ENCODE data around the gene LAMA5.

The LAMA5 gene

GRCh38 chr20:62266851-62267250 lies 100.3 kb downstream of the LAMA5 start:
- no peaks in the 10 kb centered on the region for H3K79me2 ChIP-seq (ENCODE audit: insufficient read depth, low read length)
- H3F3A ChIP-seq (ENCODE audit: insufficient read depth): no peaks in the 10 kb centered on the region
- no peaks in the 10 kb centered on the region for H3K9me3 ChIP-seq (ENCODE audit: insufficient read depth, low read length)
- no peak overlapping the region for H3K4me3 ChIP-seq (ENCODE audit: insufficient read depth, low read length, poor library complexity, severe bottlenecking)
- no peaks in the 10 kb centered on the region for H3K9me2 ChIP-seq (replicated peaks; ENCODE audit: insufficient read depth, low read length)
- H3K9ac ChIP-seq (ENCODE audit: low read length): no peak overlapping the region
- no peak overlapping the region for H3K27ac ChIP-seq (ENCODE audit: low read depth, low read length)
- H2AFZ ChIP-seq (ENCODE audit: low read depth, low read length, severe bottlenecking): no peak overlapping the region
- 0 out of 2 replicates have a peak, but pooled peaks cover 3% of the 10 kb centered on the region for H3K36me3 ChIP-seq (ENCODE audit: low read length)
- no peaks in the 10 kb centered on the region for H4K20me1 ChIP-seq (ENCODE audit: low read depth, low read length)
- H3K4me2 ChIP-seq (ENCODE audit: low read depth, low read length, poor library complexity, severe bottlenecking): no peak overlapping the region
- TF ChIP-seq EZH2phosphoT487 (conservative IDR thresholded peaks at IDR 0.05; ENCODE audit: low read length) (no peak), CTCF (IDR thresholded peaks at IDR 0.05; ENCODE audit: insufficient read depth, low read length, poor library complexity, severe bottlenecking) (no peak)
- no peaks in the 10 kb centered on the region for H3K27me3 ChIP-seq (ENCODE audit: low read length)

- Histone ChIP-seq H3K4me2 (ENCODE audit: low read depth, low read length, poor library complexity, severe bottlenecking) (no peak overlapping the region), H3K9ac (ENCODE audit: low read length) (no peak overlapping the region), H3K9me2 (replicated peaks; ENCODE audit: insufficient read depth, low read length) (no peaks in the 10 kb centered on the region), H4K20me1 (ENCODE audit: low read depth, low read length) (no peaks in the 10 kb centered on the region), H3K36me3 (ENCODE audit: low read length) (0 out of 2 replicates have a peak, but pooled peaks cover 3% of the 10 kb centered on the region), H3K27ac (ENCODE audit: low read depth, low read length) (no peak overlapping the region), H2AFZ (ENCODE audit: low read depth, low read length, severe bottlenecking) (no peak overlapping the region), H3F3A (ENCODE audit: insufficient read depth) (no peaks in the 10 kb centered on the region), H3K4me3 (ENCODE audit: insufficient read depth, low read length, poor library complexity, severe bottlenecking) (no peak overlapping the region), H3K9me3 (ENCODE audit: insufficient read depth, low read length) (no peaks in the 10 kb centered on the region), H3K27me3 (ENCODE audit: low read length) (no peaks in the 10 kb centered on the region), H3K79me2 (ENCODE audit: insufficient read depth, low read length) (no peaks in the 10 kb centered on the region)
- no peak for TF ChIP-seq EZH2phosphoT487 (conservative IDR thresholded peaks at IDR 0.05; ENCODE audit: low read length)
These were observed 100.8 kb downstream of the LAMA5 start for GRCh38 chr20:62266340-62266739.

GRCh38 chr20:62265365-62265764 lies 101.7 kb downstream of the LAMA5 start:
- no peaks in the 10 kb centered on the region for H3K9me2 ChIP-seq (replicated peaks; ENCODE audit: insufficient read depth, low read length)
- no peak overlapping the region for H2AFZ ChIP-seq (ENCODE audit: low read depth, low read length, severe bottlenecking)
- H3K4me3 ChIP-seq (ENCODE audit: insufficient read depth, low read length, poor library complexity, severe bottlenecking): no peak overlapping the region
- no peaks in the 10 kb centered on the region for H3K9me3 ChIP-seq (ENCODE audit: insufficient read depth, low read length)
- no peaks in the 10 kb centered on the region for H4K20me1 ChIP-seq (ENCODE audit: low read depth, low read length)
- 0 out of 2 replicates have a peak, but pooled peaks cover 3% of the 10 kb centered on the region for H3K36me3 ChIP-seq (ENCODE audit: low read length)
- no peak for TF ChIP-seq EZH2phosphoT487 (conservative IDR thresholded peaks at IDR 0.05; ENCODE audit: low read length)
- no peak for TF ChIP-seq CTCF (IDR thresholded peaks at IDR 0.05; ENCODE audit: insufficient read depth, low read length, poor library complexity, severe bottlenecking)
- no peak overlapping the region for H3K27ac ChIP-seq (ENCODE audit: low read depth, low read length)
- no peaks in the 10 kb centered on the region for H3F3A ChIP-seq (ENCODE audit: insufficient read depth)
- H3K79me2 ChIP-seq (ENCODE audit: insufficient read depth, low read length): no peaks in the 10 kb centered on the region
- H3K9ac ChIP-seq (ENCODE audit: low read length): no peak overlapping the region
- no peaks in the 10 kb centered on the region for H3K27me3 ChIP-seq (ENCODE audit: low read length)
- no peak overlapping the region for H3K4me2 ChIP-seq (ENCODE audit: low read depth, low read length, poor library complexity, severe bottlenecking)

GRCh38 chr20:62263396-62263795 lies 103.7 kb downstream of the LAMA5 start:
- H3K79me2 ChIP-seq (ENCODE audit: insufficient read depth, low read length): no peaks in the 10 kb centered on the region
- H3K4me2 ChIP-seq (ENCODE audit: low read depth, low read length, poor library complexity, severe bottlenecking): no peak overlapping the region
- no peak overlapping the region for H3K9ac ChIP-seq (ENCODE audit: low read length)
- H3K27me3 ChIP-seq (ENCODE audit: low read length): no peaks in the 10 kb centered on the region
- H2AFZ ChIP-seq (ENCODE audit: low read depth, low read length, severe bottlenecking): no peak overlapping the region
- TF ChIP-seq EZH2phosphoT487 (conservative IDR thresholded peaks at IDR 0.05; ENCODE audit: low read length) (no peak), CTCF (IDR thresholded peaks at IDR 0.05; ENCODE audit: insufficient read depth, low read length, poor library complexity, severe bottlenecking) (no peak)
- H3K27ac ChIP-seq (ENCODE audit: low read depth, low read length): no peak overlapping the region
- H3F3A ChIP-seq (ENCODE audit: insufficient read depth): no peaks in the 10 kb centered on the region
- no peaks in the 10 kb centered on the region for H3K9me3 ChIP-seq (ENCODE audit: insufficient read depth, low read length)
- H3K4me3 ChIP-seq (ENCODE audit: insufficient read depth, low read length, poor library complexity, severe bottlenecking): no peak overlapping the region
- H3K9me2 ChIP-seq (replicated peaks; ENCODE audit: insufficient read depth, low read length): no peaks in the 10 kb centered on the region
- no peaks in the 10 kb centered on the region for H4K20me1 ChIP-seq (ENCODE audit: low read depth, low read length)
- H3K36me3 ChIP-seq (ENCODE audit: low read length): 0 out of 2 replicates have a peak, but pooled peaks cover 3% of the 10 kb centered on the region

All from SU-DHL-6 (cell line).